HepG2 (cell line): Measurements from ENCODE around the gene RORC. TPM values are rescaled to one million over a fixed set of nuclear protein-coding genes. Genes with fewer than 3 reads are reported as not detected.

Source experiments
- ATAC-seq: fragments of 200-7000 bp; cut with Tn5 transposase; 3 replicates; pipeline ENCODE4 v1.9.1; 2020; ENCODE audit warnings: mild to moderate bottlenecking, moderate library complexity
- BruUV-seq: library from RNA; stranded (reverse); fragments of 400-500 nt; replicated peaks from 2 replicates; lab custom pipeline; 2021; lab: Mats Ljungman, UMichigan
- CTCF ChIA-PET: fragments of 300-600 bp; formaldehyde crosslinking; extraction: SDS; loops from one replicate; lab custom pipeline; 2021; ENCODE audit warnings: low total read pairs, inconsistent platforms, low intra/inter-chr PET ratio; lab: Yijun Ruan, JAX
- POLR2A ChIA-PET: fragments of 350-600 bp; sonication (Branson Sonifier 250); formaldehyde crosslinking; loops from one replicate; lab custom pipeline; 2020; ENCODE audit warnings: antibody characterized with exemption, inconsistent platforms; lab: Yijun Ruan, JAX
- DNase-seq: peaks from one replicate; pipeline ENCODE4 v3.0.0-alpha.2; 2015; ENCODE audit warnings: low spot score
- FAIRE-seq: peaks from 3 replicates; lab custom pipeline; 2011; peaks lifted over from hg19 to GRCh38; lab: Jason Lieb, UNC
- H2AFZ ChIP-seq: one replicate; pipeline ENCODE4 v1.6.1; 2011; ENCODE audit warnings: low read length, inconsistent platforms
- H3K27ac ChIP-seq: fragments of 300-600 bp; 3 replicates; pipeline ENCODE4 v1.8.0; 2011; ENCODE audit warnings: mixed run types, mild to moderate bottlenecking, mixed read lengths, low read length, inconsistent platforms; ENCODE audit not compliant: insufficient read depth; ENCODE audit errors: extremely low read length
- H3K27me3 ChIP-seq, 2 experiments: fragments of 200-600 bp in 1 of 2; 2 replicates in 1 of 2; 3 replicates in 1 of 2; pipeline versions ENCODE4 v1.6.0 to v1.8.0; 2011; ENCODE audit warnings: low read length in 2 of 2, mild to moderate bottlenecking in 2 of 2, moderate library complexity in 2 of 2, inconsistent platforms in 1 of 2; ENCODE audit not compliant: insufficient read depth in 2 of 2, control insufficient read depth in 1 of 2
- H3K36me3 ChIP-seq, 2 experiments: fragments of 200-600 bp in 1 of 2; replicated peaks in 1 of 2; 2 replicates in 1 of 2; 3 replicates in 1 of 2; pipeline versions ENCODE4 v1.5.1 to v1.8.0; 2011; ENCODE audit warnings: low read length in 2 of 2, inconsistent platforms in 1 of 2; ENCODE audit not compliant: insufficient read depth in 2 of 2, control insufficient read depth in 1 of 2
- H3K4me1 ChIP-seq: 2 replicates; pipeline ENCODE4 v1.5.1; 2012; ENCODE audit warnings: low read length, inconsistent platforms; ENCODE audit not compliant: insufficient read depth
- H3K4me2 ChIP-seq: 2 replicates; pipeline ENCODE4 v1.6.0; 2011; ENCODE audit warnings: low read depth, low read length, inconsistent platforms
- H3K4me3 ChIP-seq, 3 experiments: fragments of 200-600 bp in 1 of 3; sonication (generic), shearing (Covaris generic) in 1 of 3; replicated peaks in 1 of 3; 2 replicates each; pipeline ENCODE4 v1.5.1; 2011 to 2016; ENCODE audit warnings: low read length in 3 of 3, inconsistent platforms in 2 of 3, low read depth in 2 of 3, mild to moderate bottlenecking in 2 of 3, control low read depth in 1 of 3, mixed read lengths in 1 of 3; ENCODE audit not compliant: insufficient read depth in 1 of 3
- H3K79me2 ChIP-seq: one replicate; pipeline ENCODE4 v1.6.1; 2011; ENCODE audit warnings: low read length, inconsistent platforms; ENCODE audit not compliant: insufficient read depth
- H3K9ac ChIP-seq: 2 replicates; pipeline ENCODE4 v1.6.0; 2011; ENCODE audit warnings: mild to moderate bottlenecking, low read depth, low read length, inconsistent platforms; ENCODE audit not compliant: insufficient read depth
- H3K9me3 ChIP-seq: 2 replicates; pipeline ENCODE4 v1.5.1; 2012; ENCODE audit warnings: mild to moderate bottlenecking, low read length
- H4K20me1 ChIP-seq: 2 replicates; pipeline ENCODE4 v1.6.0; 2011; ENCODE audit warnings: inconsistent platforms, mild to moderate bottlenecking, low read length, moderate library complexity; ENCODE audit not compliant: insufficient read depth
- MTA3 ChIP-seq: sonication (generic); formaldehyde crosslinking; IDR thresholded peaks from 2 replicates; pipeline ENCODE4 v1.4.0; 2020; ENCODE audit warnings: missing genetic modification reagents
- RXRA ChIP-seq: sonication (generic); formaldehyde crosslinking; IDR thresholded peaks from 2 replicates; pipeline ENCODE4 v1.5.1; 2020; ENCODE audit warnings: missing genetic modification reagents
- ZFY ChIP-seq: sonication (generic); formaldehyde crosslinking; IDR thresholded peaks from 2 replicates; pipeline ENCODE4 v1.4.0; 2020; ENCODE audit warnings: missing genetic modification reagents
- ZNF451 ChIP-seq: sonication (generic); formaldehyde crosslinking; IDR thresholded peaks from 2 replicates; pipeline ENCODE4 v1.5.0; 2020; ENCODE audit warnings: mild to moderate bottlenecking, missing genetic modification reagents
- ZNF562 ChIP-seq: sonication (generic); formaldehyde crosslinking; IDR thresholded peaks from 2 replicates; pipeline ENCODE4 v1.8.0; 2022; ENCODE audit warnings: missing genetic modification reagents, borderline replicate concordance
- ZNF687 ChIP-seq: sonication (generic); formaldehyde crosslinking; IDR thresholded peaks from 2 replicates; pipeline ENCODE4 v1.5.1; 2020; ENCODE audit warnings: mild to moderate bottlenecking, missing genetic modification reagents, moderate library complexity
- WGBS: methylation state at CpG from one replicate; pipeline ENCODE4 v1.1.6; 2017; ENCODE audit warnings: low lambda C conversion rate; 5-methylcytosine and 5-hydroxymethylcytosine counted together
- in situ Hi-C: cut with HindIII; loops from 2 replicates; pipeline ENCODE4 v1.10.0; 2017; ENCODE audit warnings: low pct_unique_long_range_greater_than_20kb; ENCODE audit not compliant: extremely low pct_ligation_motif_present
- intact Hi-C: fragments of 100-400 bp; cut with micrococcal nuclease; formaldehyde crosslinking; loops from one replicate; pipeline ENCODE4 v1.10.0; 2022; ENCODE audit not compliant: unreplicated experiment
- polyA plus RNA-seq, 8 experiments: library from polyadenylated mRNA; depleted of rRNA in 3 of 8; stranded (reverse) in 7 of 8; unstranded in 1 of 8; fragments of >200 nt; fragmentation: Illumina TruSeq in 4 of 8; extraction: Trizol in 4 of 8; gene quantifications; 2 replicates each; pipeline versions ENCODE4 v1.2.1 to v1.2.3, GENCODE V29; 2011 to 2016; ENCODE audit warnings: low read depth in 4 of 8, missing spikeins in 1 of 8, mixed read lengths in 1 of 8; ENCODE audit not compliant: insufficient read depth in 1 of 8
- total RNA-seq, 5 experiments: library from RNA; depleted of rRNA; stranded (reverse); fragments of >200 nt; fragmentation: Illumina TruSeq; extraction: Trizol; gene quantifications; 2 replicates each; pipeline ENCODE4 v1.2.3, GENCODE V29; 2016; ENCODE audit warnings: low read depth in 1 of 5
- TF ChIP-seq, protein P1 (sequence below): IDR thresholded peaks from 2 replicates; pipeline ENCODE4 v1.6.1; 2012; ENCODE audit warnings: inconsistent platforms

The RORC gene
- total and polyA plus RNA-seq, 2 of the 13 experiments (the other 11 are each of a cell fraction or from before 2014, with no cell fraction given), result 2.5 to 6.5 TPM

DNA sequence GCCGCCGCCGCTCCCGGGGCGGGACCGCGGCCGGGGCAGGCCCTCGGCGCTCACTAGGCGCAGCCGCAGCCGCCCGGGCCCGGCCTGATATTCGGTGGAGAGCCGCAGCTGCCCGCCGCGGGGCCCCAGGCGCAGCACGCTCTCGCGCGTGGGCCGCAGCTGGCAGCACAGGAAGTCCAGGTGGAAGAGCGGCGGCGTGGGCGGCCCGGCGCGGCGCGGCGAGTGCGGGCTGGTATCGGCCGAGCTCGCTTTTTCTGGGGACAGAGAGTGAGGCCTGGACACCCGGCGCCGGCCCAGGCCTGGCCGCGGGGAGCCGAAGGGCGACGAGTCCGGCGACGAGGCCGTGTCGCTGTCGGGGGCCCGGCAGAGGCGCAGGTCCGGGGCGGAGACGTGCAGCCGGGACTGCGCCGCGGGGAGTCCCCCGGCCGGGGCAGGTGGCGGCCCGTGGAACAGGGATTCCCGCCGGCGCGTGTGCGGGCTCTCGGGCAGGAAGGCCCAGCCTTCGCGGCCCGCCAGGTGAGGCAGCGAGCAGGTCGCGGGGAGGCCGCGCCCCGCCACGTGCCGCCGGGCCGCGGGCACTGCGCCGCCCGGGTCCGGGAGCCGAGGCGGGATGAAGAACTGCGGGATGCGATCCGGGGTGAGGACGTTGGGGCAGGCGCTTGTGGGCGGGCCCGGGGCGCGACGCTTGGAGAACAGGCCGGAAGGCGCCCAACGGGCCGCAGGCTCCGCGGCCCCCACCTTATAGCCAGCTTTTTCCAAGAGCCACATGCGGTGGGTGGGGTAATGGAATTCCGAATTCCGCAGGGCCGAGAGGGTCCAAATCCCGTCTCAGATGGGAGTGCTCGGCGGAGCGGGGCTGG lies 6.8 kb upstream of the RORC start:
- DNase-seq, result no peak
- Histone ChIP-seq H3K27me3 (no peaks in the 10 kb centered on the region), H3K9me3 (no peaks in the 10 kb centered on the region), H2AFZ (no peak overlapping the region), H3K4me3 (peak overlapping the region in 1 of 3 experiments; percentile 27; a peak in 1 of 6 replicates), H3K4me2 (peak overlapping the region; percentile 26), H4K20me1 (no peaks in the 10 kb centered on the region), H3K79me2 (no peaks in the 10 kb centered on the region), H3K9ac (no peak overlapping the region), H3K27ac (no peak overlapping the region), H3K36me3 (no peaks in the 10 kb centered on the region), H3K4me1 (peaks cover 70% of the 10 kb centered on the region)
- in situ Hi-C loops (loop anchor here (10.0 kb wide), 2 partner anchors 124 to 244 kb away; partner anchors contain the start of gene CELF3), intact Hi-C loops (loop anchor here (10.0 kb wide), 3 partner anchors 74 to 394 kb away; partner anchors contain the start of genes MRPL9 and TUFT1)
- WGBS, result 84% methylated on average over 91 of the region's 117 CpGs
- ChIA-PET CTCF (no interaction called here), POLR2A (no interaction called here)
- FAIRE-seq, result no peak
- no TSS peak for BruUV-seq
- ATAC-seq, result peak; percentile 11; the same call in 1 of the 3 replicates
- TF ChIP-seq MTA3 (CRISPR knock-in tag), result no peak
- TF ChIP-seq ZFY (CRISPR knock-in tag), result peak; percentile 32; the same call in 1 of the 2 replicates

DNA sequence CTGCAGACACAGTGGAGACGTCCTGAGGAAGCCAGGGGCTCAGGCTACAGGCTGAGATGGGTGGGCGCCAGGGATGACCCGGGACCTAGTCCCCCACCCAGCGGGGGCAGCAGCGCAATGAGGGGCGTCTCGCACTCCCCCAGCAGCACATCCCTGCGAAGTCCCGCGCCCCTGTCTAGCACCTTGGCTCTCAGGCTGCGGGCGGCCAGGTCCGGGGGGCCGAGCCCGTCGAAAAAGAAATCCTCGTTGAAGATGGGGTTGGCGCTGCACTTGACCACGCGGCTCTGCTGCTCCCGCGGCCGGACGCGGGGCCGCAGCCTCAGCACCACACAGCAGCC lies 6.3 kb upstream of the RORC start:
- no peak overlapping the region for H2AFZ ChIP-seq
- ATAC-seq (no peak), FAIRE-seq (no peak), DNase-seq (no peak)
- peaks cover 76% of the 10 kb centered on the region for H3K4me1 ChIP-seq
- intact Hi-C loops, result loop anchor here (2.0 to 10.0 kb wide), 4 partner anchors 73 to 393 kb away; partner anchors contain the start of genes MRPL9 and TUFT1
- H3K9ac ChIP-seq, result no peak overlapping the region
- H3K9me3 ChIP-seq, result no peaks in the 10 kb centered on the region
- TF ChIP-seq, protein P1, sequence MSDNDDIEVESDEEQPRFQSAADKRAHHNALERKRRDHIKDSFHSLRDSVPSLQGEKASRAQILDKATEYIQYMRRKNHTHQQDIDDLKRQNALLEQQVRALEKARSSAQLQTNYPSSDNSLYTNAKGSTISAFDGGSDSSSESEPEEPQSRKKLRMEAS, result 0 out of 2 replicates have a peak, but pooled peaks have one; percentile 31
- TF ChIP-seq ZNF687 (peak; percentile 38; the same call in 1 of the 2 replicates), ZNF562 (CRISPR knock-in tag) (no peak), RXRA (no peak), ZNF451 (CRISPR knock-in tag) (no peak)
- H3K36me3 ChIP-seq, result no peaks in the 10 kb centered on the region
- POLR2A ChIA-PET, result no interaction called here
- H3K27ac ChIP-seq, result no peak overlapping the region
- peak overlapping the region; percentile 26 for H3K4me2 ChIP-seq
- 22% methylated on average over 1 of the region's 26 CpGs for WGBS
- peak overlapping the region in 1 of 3 experiments; percentile 27; a peak in 1 of 6 replicates for H3K4me3 ChIP-seq
- H3K27me3 ChIP-seq, result no peaks in the 10 kb centered on the region
- CTCF ChIA-PET, result interaction anchor here (2.5 kb wide), 1 partner anchor 244 kb away, joined by 14 read pairs; no protein-coding TSS in a partner anchor
- BruUV-seq, result no TSS peak
- H3K79me2 ChIP-seq, result no peaks in the 10 kb centered on the region
- in situ Hi-C loops, result loop anchor here (10.0 kb wide), 2 partner anchors 123 to 243 kb away; partner anchors contain the start of gene CELF3
- H4K20me1 ChIP-seq, result no peaks in the 10 kb centered on the region
